Stimulated activated CD4-positive, alpha-beta T cell treated with anti-CD3 and anti-CD28 coated beads, Interleukin-4, amount 100 ng/mL, for 1 hour (primary cell): ENCODE measurements around the gene STMP1.
"Not testable (repeated sequence)": the region's sequence is repeated elsewhere in the genome, so short reads cannot be mapped to it uniquely, and the experiment has no call there.

Experiments used
- DNase-seq: peaks from one replicate; pipeline ENCODE4 v3.0.0-alpha.2; 2020

The STMP1 gene

DNA sequence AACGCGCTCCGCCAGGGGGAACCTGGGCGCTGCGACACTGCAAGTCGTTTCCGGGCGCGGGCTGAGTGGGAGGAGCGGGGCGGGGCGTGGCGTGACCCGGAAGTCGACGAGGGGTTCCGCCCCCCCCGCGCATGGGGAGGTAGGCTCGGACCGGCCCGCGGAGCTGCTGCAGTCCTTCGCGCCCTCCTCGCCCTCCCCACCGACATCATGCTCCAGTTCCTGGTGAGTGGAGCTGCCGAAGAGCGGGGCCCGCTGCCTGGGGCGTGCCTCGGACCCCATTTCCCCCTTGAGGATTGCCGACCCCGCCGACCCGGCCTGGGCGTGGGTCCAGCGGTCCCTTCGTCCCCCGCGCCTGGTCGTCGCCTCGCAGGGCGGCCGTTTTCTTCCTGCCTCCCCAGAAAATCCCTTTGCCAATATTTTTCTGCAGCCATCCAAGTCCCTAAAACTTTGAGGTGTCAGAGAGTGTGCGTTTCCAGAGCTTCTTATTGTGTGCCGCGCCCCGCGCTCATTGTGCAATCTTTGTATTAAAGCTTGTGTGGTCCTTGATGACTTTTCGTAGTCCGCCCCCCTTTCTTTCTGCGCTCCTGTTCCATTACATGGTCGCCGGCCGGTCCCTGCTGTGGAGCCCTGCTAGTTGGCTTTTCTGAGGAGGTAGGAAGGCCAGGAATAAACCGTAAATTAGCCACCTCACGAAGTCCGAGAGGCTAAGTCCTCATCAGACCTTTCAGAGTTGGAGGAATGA lies at the start of gene STMP1:
TSS of gene STMP1 (plus strand) at position 142 of the 742 bp plus-strand sequence.
- DNase-seq, result peak; percentile 98

DNA sequence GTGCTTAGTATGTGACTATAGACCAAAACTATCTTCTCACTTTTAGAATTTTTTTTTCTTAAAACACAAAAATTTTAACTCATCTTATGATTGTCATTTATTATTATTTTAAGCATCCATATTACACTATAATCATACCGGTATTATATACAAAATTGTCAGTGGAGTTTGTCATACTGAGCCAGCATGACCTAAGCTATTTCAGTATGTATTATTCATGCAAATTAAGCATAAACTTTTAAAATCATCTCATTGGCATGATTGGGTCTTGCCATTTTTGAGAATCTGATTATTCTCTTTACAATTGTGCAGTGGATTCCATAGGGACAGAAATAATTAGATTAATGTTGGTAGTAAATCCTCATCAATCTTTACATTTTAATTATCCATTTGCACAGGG lies 46.2 kb upstream of the STMP1 start:
- no peak for DNase-seq

DNA sequence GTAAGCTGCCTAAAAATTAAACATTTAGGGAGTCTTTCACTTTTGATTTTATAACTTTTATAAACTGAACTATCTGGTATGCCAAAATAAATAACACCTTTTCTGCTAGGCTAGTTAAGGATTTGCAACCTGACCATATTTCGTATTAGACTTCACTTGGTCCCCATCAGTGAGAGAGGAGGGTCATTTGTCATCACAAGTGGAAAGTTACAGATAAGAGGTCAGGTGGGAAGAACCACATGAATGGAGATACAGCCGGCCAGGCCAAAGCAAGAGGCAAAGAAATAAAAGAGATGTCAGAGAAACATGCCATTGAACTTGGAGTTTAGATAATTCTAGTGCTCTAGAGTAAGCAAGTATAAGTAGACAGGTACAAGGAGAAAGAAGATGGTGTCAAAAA lies 44.5 kb upstream of the STMP1 start:
- no peak for DNase-seq

DNA sequence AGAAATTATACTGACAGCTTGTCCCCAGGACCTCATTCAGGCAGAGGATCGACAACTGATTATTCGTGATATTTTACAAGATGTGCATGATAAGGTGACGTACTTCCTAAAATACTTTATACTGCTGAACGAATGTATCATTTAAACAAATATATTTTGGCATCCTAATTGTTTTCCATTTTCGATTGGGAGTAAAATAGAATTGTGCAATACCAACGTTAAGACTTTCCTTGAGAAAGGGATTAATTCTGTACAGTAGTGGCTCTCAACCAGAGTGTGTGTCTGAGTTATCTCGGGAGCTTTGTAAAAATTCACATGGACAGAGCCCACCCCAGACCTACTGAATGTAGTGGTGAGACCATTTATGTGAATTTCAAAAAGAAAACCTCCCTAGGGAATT lies 43.8 kb upstream of the STMP1 start:
- DNase-seq, result no peak

DNA sequence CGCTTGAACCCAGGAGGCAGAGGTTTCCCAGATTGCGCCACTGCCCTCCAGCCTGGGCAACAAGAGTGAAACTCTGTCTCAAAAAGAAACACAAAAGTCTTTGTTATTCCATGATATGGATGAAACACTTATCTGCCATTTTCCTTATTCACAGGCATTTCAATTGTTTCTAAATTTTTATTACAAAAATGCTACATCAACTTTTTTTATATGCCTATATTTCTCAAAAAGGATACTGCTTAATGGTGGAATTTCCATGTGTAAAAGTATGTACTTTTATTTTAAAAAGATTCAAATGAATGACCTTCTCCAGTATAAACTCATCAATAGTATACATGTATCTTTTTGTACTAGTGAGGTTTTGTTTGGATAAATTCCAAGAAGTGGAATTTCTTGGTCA lies 41.9 kb upstream of the STMP1 start:
- no peak for DNase-seq

DNA sequence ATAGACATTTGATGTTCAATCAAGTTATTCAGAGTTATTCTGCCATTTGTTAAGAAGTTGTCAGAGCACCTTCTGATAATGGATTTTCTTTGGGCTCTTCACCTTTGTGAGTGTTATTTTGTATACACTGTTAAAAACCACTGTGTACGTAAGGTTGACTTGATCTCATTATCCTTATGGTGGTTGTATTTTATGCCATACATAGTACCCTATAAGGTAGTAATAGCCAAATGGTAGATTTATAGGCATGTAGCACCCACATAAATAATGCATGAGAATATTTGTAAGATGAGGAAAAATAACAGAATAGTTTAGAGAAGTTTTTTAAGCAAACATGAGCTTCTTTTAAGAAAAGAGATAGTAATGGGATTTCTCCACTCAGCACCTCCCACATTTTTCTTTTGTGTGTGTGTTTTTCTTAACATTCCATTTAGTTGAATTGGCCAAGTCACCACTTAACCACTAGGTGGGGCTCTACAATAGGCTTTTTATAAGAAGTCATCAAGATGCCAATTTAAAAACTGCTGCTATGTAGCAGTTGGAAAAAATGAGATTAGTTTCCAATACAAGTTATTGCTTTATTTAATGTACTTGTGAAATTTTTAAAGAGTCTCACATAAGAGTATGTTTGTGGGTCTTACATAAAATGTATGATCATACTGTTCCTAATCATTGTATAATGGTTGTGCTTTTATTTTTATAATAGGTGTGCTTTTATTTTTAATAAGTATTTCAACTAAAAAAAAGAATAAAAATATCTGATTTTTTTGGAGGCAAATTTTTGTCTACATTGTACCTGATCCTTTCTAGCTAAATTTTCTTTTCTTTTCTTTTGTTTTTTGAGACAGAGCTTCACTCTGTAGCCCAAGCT lies 41.1 kb upstream of the STMP1 start:
- DNase-seq, result no peak

DNA sequence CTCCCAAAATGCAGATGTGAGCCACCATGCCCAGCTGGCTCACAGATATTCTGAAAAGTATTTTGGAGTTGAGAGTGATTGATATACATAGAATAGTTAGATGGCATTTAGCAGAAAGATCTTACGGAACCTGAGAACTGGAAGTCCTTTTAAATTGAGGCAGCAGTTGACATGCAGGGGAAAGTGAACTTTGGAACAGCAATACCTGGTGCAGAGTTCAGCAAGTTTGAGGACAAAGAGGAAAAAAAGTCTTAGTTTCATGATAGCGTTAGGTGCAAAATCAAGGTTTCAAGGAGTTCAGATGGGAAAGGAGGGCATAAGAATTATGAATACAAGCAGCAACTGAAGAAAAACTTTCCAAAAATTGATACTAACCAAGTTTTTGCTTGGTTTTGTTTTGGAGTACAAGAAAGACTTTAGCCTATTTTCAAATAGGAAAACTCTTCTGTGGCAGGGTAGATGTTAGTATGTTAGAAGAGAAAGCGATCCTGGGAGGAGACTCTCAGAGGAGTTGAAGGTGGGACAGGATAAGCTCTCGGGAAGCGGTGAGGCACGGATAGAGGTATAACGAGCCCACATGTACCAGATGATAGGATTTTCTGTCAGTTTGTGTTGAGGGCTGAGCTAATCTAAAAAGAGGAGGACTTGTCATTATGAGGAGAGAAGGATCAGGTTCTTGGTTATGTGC lies 28.0 kb upstream of the STMP1 start:
- DNase-seq, result no peak

DNA sequence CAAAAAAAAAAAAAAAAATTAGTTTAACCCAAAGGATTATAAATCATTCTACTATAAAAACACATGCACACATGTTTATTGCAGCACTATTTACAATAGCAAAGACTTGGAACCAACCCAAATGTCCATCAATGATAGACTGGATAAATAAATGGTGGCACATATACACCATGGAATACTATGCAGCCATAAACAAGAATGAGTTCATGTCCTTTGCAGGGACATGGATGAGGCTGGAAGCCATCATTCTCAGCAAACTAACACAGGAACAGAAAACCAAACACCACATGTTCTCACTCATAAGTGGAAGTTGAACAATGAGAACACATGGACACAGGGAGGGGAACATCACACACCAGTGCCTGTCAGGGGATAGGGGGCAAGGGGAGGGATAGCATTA lies 22.6 kb upstream of the STMP1 start:
- DNase-seq, result not testable (repeated sequence)

DNA sequence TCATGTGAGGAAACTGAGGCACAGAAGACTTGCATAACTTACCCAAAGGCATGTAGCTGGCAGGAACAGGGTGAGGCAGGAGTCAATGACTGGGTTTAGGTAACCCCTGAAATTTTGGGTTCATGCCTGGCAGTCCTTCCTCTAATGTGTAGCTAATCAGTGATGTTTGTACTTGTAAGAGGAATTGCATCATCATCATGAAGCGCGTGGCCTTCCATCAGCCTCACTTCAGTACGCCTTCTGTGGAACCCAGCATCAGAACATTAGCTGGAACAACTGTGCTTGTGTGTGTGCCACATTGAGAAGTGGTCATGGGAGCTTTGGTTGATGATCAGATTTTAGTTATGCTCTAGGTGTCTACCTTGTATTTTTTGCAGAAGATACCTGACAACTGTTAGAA lies 18.2 kb upstream of the STMP1 start:
- DNase-seq, result no peak

DNA sequence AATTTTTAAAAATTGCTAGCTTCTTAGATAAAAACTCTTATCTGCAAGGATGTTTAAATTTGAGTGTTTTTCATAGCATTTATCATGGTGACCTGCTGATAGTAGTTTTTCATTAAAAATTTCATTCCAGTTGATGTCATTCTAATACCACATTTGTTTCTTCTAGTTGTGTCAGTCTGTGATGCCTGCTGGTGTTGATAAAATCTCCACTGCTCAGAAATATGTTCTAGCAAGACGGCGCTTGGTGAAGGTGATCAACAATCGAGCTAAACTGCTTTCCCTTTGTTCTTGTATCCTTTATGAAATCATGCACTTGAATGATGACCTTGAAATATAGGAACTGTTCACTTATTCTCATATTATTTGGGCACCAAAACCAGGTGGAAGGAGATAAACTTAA lies 17.6 kb upstream of the STMP1 start:
- DNase-seq, result no peak

DNA sequence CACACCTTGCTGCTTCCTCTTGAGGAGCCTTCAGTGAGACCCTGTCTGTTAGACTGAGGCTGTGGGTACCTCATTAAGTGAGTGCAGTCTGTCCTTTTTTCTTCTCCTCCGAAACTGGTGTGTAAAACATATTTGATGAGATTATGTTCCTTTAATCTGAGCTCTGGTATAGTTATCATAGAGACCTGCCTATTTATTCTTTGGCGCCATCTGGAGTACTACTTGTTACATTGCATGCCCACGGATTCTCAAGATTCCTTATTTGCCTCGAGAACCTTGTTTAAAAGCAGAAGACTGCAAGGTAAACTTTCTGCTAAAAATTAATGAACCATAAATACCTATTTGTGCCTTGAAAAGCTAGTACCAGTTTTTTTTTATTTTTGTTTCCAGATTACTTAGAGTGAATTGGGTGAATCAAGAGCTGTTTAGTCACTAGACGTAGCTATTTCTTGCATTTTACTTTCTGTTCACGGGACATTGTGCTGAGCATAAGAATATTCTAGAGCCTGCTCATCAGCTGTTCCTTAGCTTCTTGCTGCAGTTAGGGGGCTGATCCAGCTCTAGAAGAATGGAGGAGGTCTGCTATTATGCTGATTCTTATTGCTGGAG lies 16.9 kb upstream of the STMP1 start:
- no peak for DNase-seq

DNA sequence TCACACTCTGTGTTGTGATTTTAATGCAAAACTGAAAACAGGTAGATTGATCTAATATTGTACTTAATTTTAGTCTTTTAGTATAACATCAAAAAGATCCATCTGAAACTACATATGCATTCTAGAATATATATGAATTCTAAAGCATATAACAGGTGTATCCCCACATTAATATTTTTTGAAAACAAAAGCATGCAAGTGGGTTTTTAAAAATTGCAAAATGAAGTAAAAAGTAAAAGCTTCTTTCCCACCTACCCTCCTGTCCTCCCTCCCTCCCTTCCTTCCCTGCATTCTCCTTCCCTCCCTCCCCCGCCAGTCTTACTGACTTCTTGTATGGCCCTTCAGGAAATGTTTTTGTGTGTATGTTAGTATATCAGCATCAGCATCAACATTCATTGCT lies 14.6 kb upstream of the STMP1 start:
- no peak for DNase-seq

DNA sequence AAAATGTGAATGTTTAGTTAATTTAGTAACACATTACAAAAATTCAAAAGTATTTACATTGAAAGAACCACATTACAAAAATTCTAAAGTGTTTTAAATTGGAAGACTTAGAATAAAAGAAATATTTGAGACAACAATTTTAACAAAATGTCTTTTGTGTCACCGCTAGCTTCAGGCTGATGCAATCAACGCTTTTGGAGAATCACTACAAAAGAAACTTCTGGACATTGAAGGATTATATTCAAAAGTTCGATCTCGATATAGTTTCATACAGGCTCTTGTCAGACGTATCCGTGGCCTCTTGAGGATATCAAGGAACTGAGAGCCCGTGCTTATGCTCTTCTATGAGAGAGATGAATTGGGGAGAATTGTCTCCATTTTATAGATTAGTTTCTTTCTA lies 14.1 kb upstream of the STMP1 start:
- no peak for DNase-seq

DNA sequence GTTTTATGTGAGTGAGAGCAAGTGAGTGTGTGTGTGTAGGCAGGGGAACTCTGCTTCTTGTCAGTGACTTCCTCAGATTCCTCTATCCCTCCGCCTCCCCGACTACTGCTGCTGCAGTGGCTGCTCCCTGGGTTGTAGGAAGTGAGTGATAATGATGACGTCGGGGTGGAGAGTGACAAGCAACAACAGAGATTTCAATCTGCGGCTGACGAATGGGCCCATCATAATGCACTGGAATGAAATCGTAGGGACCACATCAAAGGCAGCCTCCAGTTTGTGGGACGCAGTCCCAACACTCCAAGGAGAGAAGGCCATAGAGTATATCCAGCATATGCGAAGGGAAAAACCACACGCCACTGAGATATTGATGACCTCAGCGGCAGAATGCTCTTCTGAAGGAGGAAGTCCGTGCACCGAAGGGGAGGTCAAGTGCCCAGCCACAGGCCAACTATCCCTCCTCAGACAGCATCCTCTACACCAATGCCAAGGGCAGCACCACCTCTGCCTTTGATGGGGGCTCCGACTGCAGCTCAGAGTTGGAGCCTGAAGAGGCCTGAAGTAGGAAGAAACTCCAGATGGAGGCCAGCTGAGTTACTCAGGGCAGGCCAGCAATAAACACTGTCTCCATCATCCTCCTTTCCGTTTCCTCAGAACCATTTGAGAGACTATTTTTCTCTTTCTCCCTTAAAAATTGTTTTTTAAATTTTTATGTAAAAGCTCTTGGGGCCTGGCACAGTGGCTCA lies 11.3 kb upstream of the STMP1 start:
- no peak for DNase-seq

DNA sequence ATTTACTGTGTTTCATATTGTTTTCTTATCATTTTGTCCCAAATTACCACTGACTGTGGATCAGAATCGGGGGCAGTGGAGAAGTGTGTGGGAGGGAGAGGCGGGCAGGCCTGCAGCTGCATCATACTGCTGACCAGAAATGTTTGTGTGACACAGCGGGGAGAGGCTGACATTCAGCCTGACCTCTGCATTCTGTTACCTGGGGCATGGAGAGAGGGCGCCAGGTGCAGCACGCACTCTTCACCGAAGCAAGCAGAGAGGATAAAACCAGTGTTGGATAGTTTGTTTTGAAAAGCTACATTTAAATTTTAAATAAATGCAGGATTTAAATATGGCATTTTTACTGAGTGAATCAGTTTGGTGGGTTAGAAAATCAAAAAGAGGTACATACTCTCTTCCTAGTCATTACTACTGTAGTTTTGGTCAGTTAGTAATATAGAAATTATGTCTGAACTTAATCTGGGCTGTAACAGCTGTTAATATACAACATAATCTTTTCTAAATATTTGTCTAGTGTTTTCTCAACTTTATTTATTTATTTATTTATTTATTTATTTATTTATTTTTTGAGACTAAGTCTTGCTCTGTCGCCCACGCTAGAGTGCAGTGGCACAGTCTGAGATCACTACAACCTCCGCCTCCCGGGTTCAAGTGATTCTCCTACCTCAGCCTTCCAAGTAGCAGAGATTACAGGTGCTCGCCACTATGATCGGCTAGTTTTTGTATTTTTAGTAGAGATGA lies 8.8 kb upstream of the STMP1 start:
- no peak for DNase-seq

DNA sequence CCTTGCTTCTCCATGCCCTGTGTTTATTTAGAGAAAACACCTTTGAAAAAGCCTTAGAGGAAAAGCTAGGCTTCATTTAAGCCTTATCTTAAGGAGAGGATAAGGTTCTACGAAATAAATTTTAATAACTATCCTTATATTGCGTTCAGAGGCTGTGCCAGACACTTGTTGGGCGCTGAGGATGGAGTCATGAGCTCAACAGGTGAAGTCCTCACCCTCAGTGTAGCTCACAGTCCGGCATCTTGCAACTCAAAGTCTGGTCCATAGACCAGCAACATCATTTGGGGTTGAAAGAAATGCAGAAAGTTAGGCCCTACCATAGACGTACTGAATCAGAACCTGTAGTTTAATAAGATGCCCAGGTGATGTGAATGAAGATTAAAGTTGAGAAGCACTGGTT lies 3.8 kb upstream of the STMP1 start:
- DNase-seq, result no peak

DNA sequence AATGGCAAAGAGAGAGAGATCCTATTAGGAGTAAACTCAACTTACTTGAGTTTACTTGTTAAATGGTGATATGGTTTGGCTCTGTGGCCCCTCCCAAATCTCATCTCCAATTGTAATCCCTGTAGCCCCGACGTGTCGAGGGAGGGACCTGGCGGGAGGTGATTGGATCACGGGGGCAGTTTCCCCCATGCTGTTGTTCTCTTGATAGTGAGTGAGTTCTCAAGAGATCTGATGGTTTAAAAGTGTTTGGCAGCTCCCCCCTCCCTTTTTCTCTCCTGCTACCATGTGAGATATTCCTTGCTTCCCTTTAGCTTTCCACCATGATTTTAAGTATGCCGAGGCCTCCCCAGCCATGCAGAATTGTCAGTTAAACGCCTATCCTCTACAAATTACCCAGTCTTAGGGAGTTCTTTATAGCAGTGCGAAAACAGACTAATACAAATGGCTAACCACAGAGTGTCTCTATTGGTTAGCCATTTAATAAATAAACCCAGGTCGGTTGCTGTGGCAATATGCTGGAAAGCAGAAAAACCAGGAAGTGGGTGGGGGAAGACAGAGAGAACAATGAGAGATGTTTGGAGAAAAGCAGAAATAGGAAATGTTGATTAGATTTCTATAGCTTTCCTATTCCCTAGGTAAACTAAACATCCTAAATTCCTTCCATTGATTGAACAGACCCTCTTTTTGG lies 3.0 kb upstream of the STMP1 start:
- DNase-seq, result no peak

DNA sequence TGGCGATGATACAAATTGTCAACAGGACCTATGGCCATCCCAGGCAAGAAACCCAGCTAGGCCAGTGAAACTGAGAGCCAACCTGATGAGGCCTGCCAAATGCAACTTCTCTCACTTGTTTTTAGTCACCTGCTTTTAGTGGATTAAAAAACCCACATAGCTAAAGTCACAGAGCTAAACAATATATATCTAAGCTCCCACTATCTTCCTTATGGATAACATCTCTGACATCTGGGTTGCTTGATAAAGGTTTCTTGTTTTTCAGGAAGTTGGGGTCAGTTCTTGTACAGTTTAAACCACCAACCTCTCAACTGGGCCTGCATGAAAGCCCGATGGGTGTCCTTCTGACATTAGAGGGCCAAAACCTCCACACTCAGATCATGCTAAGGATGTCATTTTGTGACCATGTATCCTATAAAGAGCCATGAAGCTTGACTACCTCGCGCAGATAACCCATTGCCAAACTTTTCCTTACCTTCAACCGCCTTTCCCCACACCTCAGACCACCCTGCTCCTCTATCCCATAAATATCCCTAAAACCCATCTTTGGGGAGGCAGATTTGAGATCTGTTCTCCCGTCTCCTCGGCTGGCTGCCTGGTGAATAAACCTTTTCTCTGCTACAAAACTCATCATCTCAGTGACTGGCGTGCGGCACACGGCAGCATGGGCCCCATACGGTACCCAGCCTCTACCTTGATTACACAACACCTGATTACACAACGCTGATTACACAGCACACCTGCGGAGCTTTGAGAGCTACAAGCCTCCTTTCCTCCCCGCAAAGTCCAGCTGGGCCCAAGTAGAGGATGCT lies 797 bp upstream of the STMP1 start:
- no peak for DNase-seq

DNA sequence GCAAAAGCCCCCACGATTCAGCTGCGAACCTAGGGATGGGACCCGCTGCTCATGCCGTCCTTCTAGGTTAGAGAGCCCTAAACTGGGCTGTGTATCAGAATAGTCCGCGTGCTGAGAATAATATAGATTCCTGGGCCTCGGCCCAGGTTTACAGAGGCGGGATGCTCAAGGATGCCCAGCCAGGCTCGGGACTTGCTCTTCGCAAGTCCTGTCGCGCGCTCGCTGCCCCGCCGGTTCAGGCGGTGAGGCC lies 266 bp upstream of the STMP1 start:
- DNase-seq, result no peak

DNA sequence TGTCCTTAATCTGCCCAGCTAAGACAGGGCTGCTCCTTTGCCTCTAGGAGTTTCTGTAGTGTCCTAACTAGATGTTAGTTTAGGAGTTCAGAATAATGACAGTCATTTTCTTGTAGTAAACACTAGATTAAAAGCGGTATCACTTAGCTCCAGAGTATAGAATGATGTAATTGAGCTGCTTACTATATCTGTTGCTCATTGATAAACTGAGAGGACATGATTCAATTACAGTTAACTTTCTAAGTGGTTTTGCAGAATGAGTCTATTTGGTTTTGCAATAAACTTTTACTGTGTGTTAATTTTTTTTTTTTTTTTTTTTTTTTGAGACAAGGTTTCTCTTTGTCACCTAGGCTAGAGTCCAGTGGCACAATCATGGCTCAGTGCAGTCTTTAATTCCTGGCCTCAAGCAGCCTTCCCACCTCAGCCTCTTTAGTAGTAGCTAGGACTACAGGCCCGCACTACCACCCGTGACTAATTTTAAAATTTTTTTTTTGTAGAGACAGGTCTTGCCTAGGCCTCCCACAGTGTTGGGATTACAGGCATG lies 1.8 kb downstream of the STMP1 start:
- DNase-seq, result no peak
